WTC11 (cell line): ENCODE measurements around the gene TKTL1. TPM values are rescaled to one million over a fixed set of nuclear protein-coding genes. Genes with fewer than 3 reads are reported as not detected.

Experiments
- ATAC-seq: fragments of 200-7000 bp; cut with Tn5 transposase; 2 replicates; pipeline ENCODE4 v1.10.0; 2021; ENCODE audit warnings: mild to moderate bottlenecking, moderate library complexity
- CTCF ChIA-PET: fragments of 300-600 bp; sonication (Branson Sonifier 250); formaldehyde crosslinking; loops from one replicate; lab custom pipeline; 2021; ENCODE audit warnings: antibody characterized with exemption; lab: Charles Lee
- POLR2A ChIA-PET: fragments of 350-600 bp; sonication (Branson Sonifier 250); formaldehyde crosslinking; loops from one replicate; lab custom pipeline; 2021; ENCODE audit warnings: antibody characterized with exemption; lab: Charles Lee
- DNase-seq: peaks from one replicate; pipeline ENCODE4 v3.0.0; 2021; ENCODE audit warnings: low spot score
- H3K27ac Mint-ChIP-seq: 2 replicates; pipeline ENCODE4 v1.8.0; 2021; ENCODE audit warnings: mixed read lengths
- H3K27me3 Mint-ChIP-seq: 2 replicates; pipeline ENCODE4 v1.8.0; 2021; ENCODE audit warnings: low read depth, mild to moderate bottlenecking, moderate library complexity, mixed read lengths
- H3K36me3 Mint-ChIP-seq: 2 replicates; pipeline ENCODE4 v1.8.0; 2021; ENCODE audit warnings: mixed read lengths
- H3K4me1 Mint-ChIP-seq: 2 replicates; pipeline ENCODE4 v1.8.0; 2022; ENCODE audit warnings: mixed read lengths
- H3K4me3 Mint-ChIP-seq: 2 replicates; pipeline ENCODE4 v1.8.0; 2021; ENCODE audit warnings: mild to moderate bottlenecking, moderate library complexity, mixed read lengths
- H3K9me3 Mint-ChIP-seq: 2 replicates; pipeline ENCODE4 v1.8.0; 2021; ENCODE audit warnings: mixed read lengths
- ATF1 ChIP-seq: sonication (generic); formaldehyde crosslinking; IDR thresholded peaks from 2 replicates; pipeline ENCODE4 v1.8.1; 2023; ENCODE audit warnings: mild to moderate bottlenecking, moderate library complexity, missing genetic modification reagents
- ATF3 ChIP-seq: sonication (generic); formaldehyde crosslinking; conservative IDR thresholded peaks from 2 replicates; pipeline ENCODE4 v1.8.1; 2022; ENCODE audit warnings: mild to moderate bottlenecking, missing genetic modification reagents
- E2F5 ChIP-seq: sonication (generic); formaldehyde crosslinking; IDR thresholded peaks from 2 replicates; pipeline ENCODE4 v1.8.1; 2022; ENCODE audit warnings: mild to moderate bottlenecking, moderate library complexity, missing genetic modification reagents
- ELF4 ChIP-seq: sonication (generic); formaldehyde crosslinking; IDR thresholded peaks from 2 replicates; pipeline ENCODE4 v1.8.1; 2022; ENCODE audit warnings: low read depth, mild to moderate bottlenecking, moderate library complexity, missing genetic modification reagents
- ESRRA ChIP-seq: sonication (generic); formaldehyde crosslinking; IDR thresholded peaks from 2 replicates; pipeline ENCODE4 v1.8.1; 2022; ENCODE audit warnings: mild to moderate bottlenecking, missing genetic modification reagents, borderline replicate concordance
- ETV6 ChIP-seq: sonication (generic); formaldehyde crosslinking; IDR thresholded peaks from 2 replicates; pipeline ENCODE4 v1.8.1; 2022; ENCODE audit warnings: mild to moderate bottlenecking, missing genetic modification reagents
- HMGA2 ChIP-seq: fragments of 250-450 bp; sonication (Bioruptor Pico); IDR thresholded peaks from 2 replicates; pipeline ENCODE4 v1.4.0; 2021; ENCODE audit warnings: mild to moderate bottlenecking, moderate library complexity
- IRF2 ChIP-seq: sonication (generic); formaldehyde crosslinking; IDR thresholded peaks from 2 replicates; pipeline ENCODE4 v1.8.0; 2022; ENCODE audit warnings: low read depth, missing genetic modification reagents, borderline replicate concordance
- JAZF1 ChIP-seq: fragments of 250-450 bp; sonication (Bioruptor Pico); IDR thresholded peaks from 2 replicates; pipeline ENCODE4 v1.9.0; 2021; ENCODE audit warnings: moderate library complexity, mild to moderate bottlenecking, inconsistent platforms
- NFE2L1 ChIP-seq: sonication (generic); formaldehyde crosslinking; IDR thresholded peaks from 2 replicates; pipeline ENCODE4 v1.8.1; 2023; ENCODE audit warnings: missing genetic modification reagents
- NR2C2 ChIP-seq: sonication (generic); formaldehyde crosslinking; IDR thresholded peaks from 2 replicates; pipeline ENCODE4 v1.8.0; 2022; ENCODE audit warnings: mild to moderate bottlenecking, missing genetic modification reagents
- OVOL2 ChIP-seq: fragments of 250-450 bp; sonication (Bioruptor Pico); IDR thresholded peaks from 2 replicates; pipeline ENCODE4 v1.9.0; 2021; ENCODE audit warnings: mild to moderate bottlenecking, borderline replicate concordance
- PRRX2 ChIP-seq: fragments of 250-450 bp; sonication (Bioruptor Pico); IDR thresholded peaks from 2 replicates; pipeline ENCODE4 v1.8.0; 2021; ENCODE audit warnings: mild to moderate bottlenecking
- RORB ChIP-seq: fragments of 250-450 bp; sonication (Bioruptor Pico); IDR thresholded peaks from 2 replicates; pipeline ENCODE4 v1.9.0; 2021; ENCODE audit warnings: mild to moderate bottlenecking
- SMAD4 ChIP-seq: sonication (generic); formaldehyde crosslinking; IDR thresholded peaks from 2 replicates; pipeline ENCODE4 v1.8.0; 2022; ENCODE audit warnings: mild to moderate bottlenecking, missing genetic modification reagents
- TCF7 ChIP-seq: sonication (generic); formaldehyde crosslinking; IDR thresholded peaks from 2 replicates; pipeline ENCODE4 v1.8.0; 2022; ENCODE audit warnings: mild to moderate bottlenecking, low read depth, missing genetic modification reagents, moderate library complexity
- USF1 ChIP-seq: sonication (generic); formaldehyde crosslinking; IDR thresholded peaks from 2 replicates; pipeline ENCODE4 v1.8.0; 2022; ENCODE audit warnings: mild to moderate bottlenecking, missing genetic modification reagents
- ZNF121 ChIP-seq: sonication (generic); formaldehyde crosslinking; IDR thresholded peaks from 2 replicates; pipeline ENCODE4 v1.8.0; 2023; ENCODE audit warnings: missing genetic modification reagents
- ZNF317 ChIP-seq: sonication (generic); formaldehyde crosslinking; IDR thresholded peaks from 2 replicates; pipeline ENCODE4 v1.8.1; 2023; ENCODE audit warnings: low read depth, mild to moderate bottlenecking, moderate library complexity, missing genetic modification reagents, borderline replicate concordance
- ZNF425 ChIP-seq: fragments of 250-450 bp; sonication (Bioruptor Pico); conservative IDR thresholded peaks from 2 replicates; pipeline ENCODE4 v1.9.0; 2021; ENCODE audit warnings: mild to moderate bottlenecking
- ZNF512 ChIP-seq: sonication (generic); formaldehyde crosslinking; IDR thresholded peaks from 2 replicates; pipeline ENCODE4 v1.8.1; 2022; ENCODE audit warnings: missing genetic modification reagents, borderline replicate concordance
- total RNA-seq: library from RNA; stranded (reverse); gene quantifications from 3 replicates; pipeline ENCODE4 v1.2.3, GENCODE V29; 2021
- TF ChIP-seq, protein P1 (sequence below): sonication (generic); formaldehyde crosslinking; IDR thresholded peaks from 2 replicates; pipeline ENCODE4 v1.8.0; 2022; ENCODE audit warnings: mild to moderate bottlenecking, missing genetic modification reagents

TKTL1 gene
- total RNA-seq, 1 experiment from 2014 or later = 0.46 TPM

- TF ChIP-seq ZNF425 (CRISPR knock-in tag) = no peak
- TF ChIP-seq OVOL2 (CRISPR knock-in tag) = no peak
- TF ChIP-seq E2F5 (CRISPR knock-in tag) = no peak
- TF ChIP-seq SMAD4 (CRISPR knock-in tag) = no peak
- TF ChIP-seq HMGA2 (CRISPR knock-in tag) = no peak
These were observed 33.1 kb downstream of the TKTL1 start (continued) for GRCh38 chrX:154328646-154329045.

DNA sequence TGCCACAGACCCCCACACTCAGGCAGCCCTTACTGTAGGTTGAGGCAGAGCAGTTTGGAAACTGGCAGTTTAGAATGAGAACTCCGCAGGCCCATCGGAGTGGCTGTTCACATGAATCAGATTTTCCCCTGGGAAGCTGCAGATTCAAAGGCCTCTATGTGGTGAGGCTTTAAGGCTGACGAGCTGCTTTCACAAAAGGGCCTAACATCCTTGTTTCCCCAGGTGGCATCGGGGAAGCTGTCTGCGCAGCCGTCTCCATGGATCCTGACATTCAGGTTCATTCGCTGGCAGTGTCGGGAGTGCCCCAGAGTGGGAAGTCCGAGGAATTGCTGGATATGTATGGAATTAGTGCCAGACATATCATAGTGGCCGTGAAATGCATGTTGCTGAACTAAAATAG is 33.7 kb downstream of the TKTL1 start:
- no peak overlapping the region for H3K27ac Mint-ChIP-seq
- CTCF ChIA-PET = interaction anchor here (0.5 to 1.5 kb wide), 2 partner anchors 12 to 30 kb away, joined by 3 to 4 read pairs; no protein-coding TSS in a partner anchor
- no peaks in the 10 kb centered on the region for H3K9me3 Mint-ChIP-seq
- TF ChIP-seq NFE2L1 (no peak), USF1 (CRISPR knock-in tag) (no peak), ZNF317 (CRISPR knock-in tag) (no peak), ETV6 (CRISPR knock-in tag) (no peak), ZNF121 (CRISPR knock-in tag) (no peak), ATF3 (CRISPR knock-in tag) (no peak), ZNF425 (CRISPR knock-in tag) (no peak), IRF2 (CRISPR knock-in tag) (no peak), PRRX2 (no peak), ZNF512 (CRISPR knock-in tag) (no peak), ELF4 (CRISPR knock-in tag) (no peak), RORB (CRISPR knock-in tag) (no peak), NR2C2 (CRISPR knock-in tag) (no peak), ATF1 (no peak), JAZF1 (no peak), TCF7 (CRISPR knock-in tag) (no peak), ESRRA (CRISPR knock-in tag) (no peak)
- TF ChIP-seq, protein P1, sequence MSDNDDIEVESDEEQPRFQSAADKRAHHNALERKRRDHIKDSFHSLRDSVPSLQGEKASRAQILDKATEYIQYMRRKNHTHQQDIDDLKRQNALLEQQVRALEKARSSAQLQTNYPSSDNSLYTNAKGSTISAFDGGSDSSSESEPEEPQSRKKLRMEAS (CRISPR knock-in tag) = no peak
- DNase-seq (no peak), ATAC-seq (no peak)
- H3K4me3 Mint-ChIP-seq = no peak overlapping the region
- H3K4me1 Mint-ChIP-seq = no peaks in the 10 kb centered on the region
- H3K27me3 Mint-ChIP-seq = no peaks in the 10 kb centered on the region
- H3K36me3 Mint-ChIP-seq = no peaks in the 10 kb centered on the region
- POLR2A ChIA-PET = no interaction called here
